ENCODE results near the gene SRGAP3. TPM values are rescaled to one million over a fixed set of nuclear protein-coding genes. Genes with fewer than 3 reads are reported as not detected.
A peak's percentile ranks its signal among the peaks of the same experiment; 100 is the strongest.

Gene SRGAP3
- total and polyA plus RNA-seq, 8 donors = 5.1 to 28.9 (median 22.4) TPM

- Histone ChIP-seq H3K27ac (no peak overlapping the region), H3K36me3 (no peaks in the 10 kb centered on the region), H3K4me3 (no peak overlapping the region), H3K9me3 (no peaks in the 10 kb centered on the region), H3K4me1 (no peaks in the 10 kb centered on the region), H3K27me3 (no peaks in the 10 kb centered on the region)
- no peak for TF ChIP-seq CTCF (IDR thresholded peaks at IDR 0.05)
- DNase-seq (peak in 3 of 4 donors; percentile 55 to 80 (median 57)), ATAC-seq (peak; percentile 36)
- intact Hi-C loops (cut with DNase I) = no loop called here
These were observed 258.9 kb downstream of the SRGAP3 start for GRCh38 chr3:8990266-8991215.

GRCh38 chr3:8988791-8989558 is 260.5 kb downstream of the SRGAP3 start:
- Histone ChIP-seq H3K27ac (no peak overlapping the region), H3K9me3 (no peaks in the 10 kb centered on the region), H3K36me3 (no peaks in the 10 kb centered on the region), H3K4me1 (no peaks in the 10 kb centered on the region), H3K4me3 (no peak overlapping the region), H3K27me3 (no peaks in the 10 kb centered on the region)
- no peak for DNase-seq
- ATAC-seq = no peak
- intact Hi-C loops (cut with DNase I) = loop anchor here in 1 of 2 donors (5.0 kb wide), 2 partner anchors 83 to 313 kb away; no protein-coding TSS in a partner anchor
- no peak for TF ChIP-seq CTCF (IDR thresholded peaks at IDR 0.05)

GRCh38 chr3:8988384-8988655 is 261.1 kb downstream of the SRGAP3 start:
- no peak overlapping the region for H3K27ac ChIP-seq
- no peaks in the 10 kb centered on the region for H3K36me3 ChIP-seq
- DNase-seq (no peak), ATAC-seq (no peak)
- no peak overlapping the region for H3K4me3 ChIP-seq
- no peak for TF ChIP-seq CTCF (IDR thresholded peaks at IDR 0.05)
- H3K4me1 ChIP-seq = no peaks in the 10 kb centered on the region
- no peaks in the 10 kb centered on the region for H3K27me3 ChIP-seq
- intact Hi-C loops (cut with DNase I) = loop anchor here in 1 of 2 donors (5.0 kb wide), 2 partner anchors 84 to 314 kb away; no protein-coding TSS in a partner anchor
- no peaks in the 10 kb centered on the region for H3K9me3 ChIP-seq

- no peak overlapping the region for H3K27ac ChIP-seq
- no peaks in the 10 kb centered on the region for H3K9me3 ChIP-seq
- H3K4me3 ChIP-seq = no peak overlapping the region
- intact Hi-C loops (cut with DNase I) = loop anchor here in 1 of 2 donors (5.0 kb wide), 2 partner anchors 84 to 314 kb away; no protein-coding TSS in a partner anchor
- ATAC-seq = peak; percentile 92
- no peaks in the 10 kb centered on the region for H3K4me1 ChIP-seq
- H3K36me3 ChIP-seq = no peaks in the 10 kb centered on the region
- TF ChIP-seq CTCF (IDR thresholded peaks at IDR 0.05) = peak; percentile 56 to 71
- DNase-seq = peak in 2 of 4 donors; percentile 51 to 81
- no peaks in the 10 kb centered on the region for H3K27me3 ChIP-seq
These were observed 261.6 kb downstream of the SRGAP3 start for GRCh38 chr3:8987645-8988383.
